IMR-90 (cell line): ENCODE results near the gene SCLY. TPM values are rescaled to one million over a fixed set of nuclear protein-coding genes. Genes with fewer than 3 reads are reported as not detected.

Source experiments
- ATAC-seq: fragments of 200-7000 bp; cut with Tn5 transposase; 2 replicates; pipeline ENCODE4 v1.9.1; 2020; ENCODE audit warnings: low read depth, mild to moderate bottlenecking, moderate library complexity
- BruUV-seq: library from RNA; stranded (reverse); fragments of 400-500 nt; replicated peaks from 2 replicates; lab custom pipeline; 2021; lab: Mats Ljungman, UMichigan
- CTCF ChIA-PET: fragments of 300-600 bp; formaldehyde crosslinking; extraction: SDS; loops from one replicate; lab custom pipeline; 2021; ENCODE audit warnings: antibody characterized with exemption; lab: Yijun Ruan, JAX
- POLR2A ChIA-PET: fragments of 300-600 bp; sonication (Branson Sonifier 250); formaldehyde crosslinking; loops from one replicate; lab custom pipeline; 2022; ENCODE audit warnings: antibody characterized with exemption; ENCODE audit not compliant: unreplicated experiment; lab: Charles Lee
- DNase-seq: peaks from one replicate; pipeline ENCODE4 v3.0.0; 2013
- H2AFZ ChIP-seq: replicated peaks from 2 replicates; pipeline ENCODE3; 2013; ENCODE audit warnings: low read length, mild to moderate bottlenecking; ENCODE audit not compliant: poor library complexity
- H2AK5ac ChIP-seq: 2 replicates; pipeline ENCODE4 v1.6.1; 2013; ENCODE audit warnings: low read depth, low read length, inconsistent platforms
- H2AK9ac ChIP-seq: replicated peaks from 2 replicates; pipeline ENCODE3; 2013; ENCODE audit warnings: mild to moderate bottlenecking, low read depth, low read length, moderate library complexity; ENCODE audit not compliant: poor library complexity
- H2BK120ac ChIP-seq: 2 replicates; pipeline ENCODE4 v1.6.1; 2013; ENCODE audit warnings: low read depth, low read length, inconsistent platforms
- H2BK15ac ChIP-seq: 3 replicates; pipeline ENCODE4 v1.6.1; 2013; ENCODE audit warnings: low read depth, low read length, inconsistent platforms
- H2BK20ac ChIP-seq: 2 replicates; pipeline ENCODE4 v1.6.1; 2013; ENCODE audit warnings: low read depth, mild to moderate bottlenecking, inconsistent platforms, low read length, moderate library complexity
- H2BK5ac ChIP-seq: 2 replicates; pipeline ENCODE4 v1.6.1; 2013; ENCODE audit warnings: mild to moderate bottlenecking, low read depth, low read length, inconsistent platforms; ENCODE audit not compliant: poor library complexity, severe bottlenecking
- H3K14ac ChIP-seq: replicated peaks from 2 replicates; pipeline ENCODE4 v1.6.1; 2013; ENCODE audit warnings: low read depth, low read length, inconsistent platforms
- H3K18ac ChIP-seq: 2 replicates; pipeline ENCODE4 v1.6.1; 2013; ENCODE audit warnings: low read depth, low read length, control low read depth
- H3K23ac ChIP-seq: 2 replicates; pipeline ENCODE4 v1.6.1; 2013; ENCODE audit warnings: low read depth, low read length, inconsistent platforms
- H3K27ac ChIP-seq: 2 replicates; pipeline ENCODE4 v1.5.1; 2013; ENCODE audit warnings: mild to moderate bottlenecking, control low read depth, low read length; ENCODE audit not compliant: insufficient read depth
- H3K27me3 ChIP-seq: 2 replicates; pipeline ENCODE4 v1.6.1; 2013; ENCODE audit warnings: low read length; ENCODE audit not compliant: control insufficient read depth, insufficient read depth
- H3K36me3 ChIP-seq: 2 replicates; pipeline ENCODE4 v1.6.1; 2013; ENCODE audit warnings: low read length, mixed read lengths; ENCODE audit not compliant: control insufficient read depth, insufficient read depth
- H3K4ac ChIP-seq: 2 replicates; pipeline ENCODE4 v1.6.1; 2013; ENCODE audit warnings: low read depth, low read length, inconsistent platforms
- H3K4me1 ChIP-seq: 2 replicates; pipeline ENCODE4 v1.6.1; 2013; ENCODE audit warnings: low read length, mixed read lengths; ENCODE audit not compliant: control insufficient read depth, insufficient read depth
- H3K4me2 ChIP-seq: 2 replicates; pipeline ENCODE4 v1.6.1; 2013; ENCODE audit warnings: low read depth, mild to moderate bottlenecking, control low read depth, low read length, moderate library complexity
- H3K4me3 ChIP-seq: 2 replicates; pipeline ENCODE4 v1.5.1; 2013; ENCODE audit warnings: low read depth, mild to moderate bottlenecking, control low read depth, low read length, moderate library complexity; ENCODE audit not compliant: insufficient read depth
- H3K56ac ChIP-seq: 2 replicates; pipeline ENCODE4 v1.6.1; 2013; ENCODE audit warnings: low read length, inconsistent platforms; ENCODE audit not compliant: insufficient read depth; ENCODE audit errors: extremely low read depth
- H3K79me1 ChIP-seq, 2 experiments: 2 replicates each; pipeline ENCODE4 v1.6.1; 2013; ENCODE audit warnings: low read length in 2 of 2, inconsistent platforms in 1 of 2, low read depth in 1 of 2
- H3K9ac ChIP-seq: 2 replicates; pipeline ENCODE4 v1.6.1; 2013; ENCODE audit warnings: low read depth, low read length, control low read depth
- H3K9me1 ChIP-seq: 2 replicates; pipeline ENCODE4 v1.6.1; 2013; ENCODE audit warnings: low read length, inconsistent platforms; ENCODE audit not compliant: insufficient read depth
- H3K9me3 ChIP-seq: 2 replicates; pipeline ENCODE4 v1.6.1; 2013; ENCODE audit warnings: low read length; ENCODE audit not compliant: control insufficient read depth, insufficient read depth
- H4K20me1 ChIP-seq: 2 replicates; pipeline ENCODE4 v1.6.1; 2013; ENCODE audit warnings: low read length, inconsistent platforms; ENCODE audit not compliant: insufficient read depth
- H4K5ac ChIP-seq: 2 replicates; pipeline ENCODE4 v1.6.1; 2013; ENCODE audit warnings: mild to moderate bottlenecking, low read depth, low read length, control low read depth
- H4K8ac ChIP-seq, 2 experiments: 2 replicates each; pipeline ENCODE4 v1.6.1; 2013; ENCODE audit warnings: low read depth in 2 of 2, low read length in 2 of 2, control low read depth in 1 of 2, inconsistent platforms in 1 of 2
- H4K91ac ChIP-seq: 2 replicates; pipeline ENCODE4 v1.6.1; 2013; ENCODE audit warnings: low read depth, low read length, inconsistent platforms; ENCODE audit not compliant: insufficient read depth
- MXI1 ChIP-seq: IDR thresholded peaks from 2 replicates; pipeline ENCODE4 v1.6.1; 2012; ENCODE audit warnings: low read depth, mild to moderate bottlenecking, low read length, moderate library complexity, borderline replicate concordance
- POLR2A ChIP-seq: IDR thresholded peaks from 2 replicates; pipeline ENCODE4 v1.6.1; 2012; ENCODE audit warnings: mild to moderate bottlenecking, low read depth, low read length
- WGBS, 2 experiments: methylation state at CpG; one replicate each; pipeline versions ENCODE4 v1.1.5 to v1.1.7; 2013; ENCODE audit warnings: missing lambda C conversion rate in 2 of 2; ENCODE audit not compliant: insufficient read length in 1 of 2; ENCODE audit errors: extremely low coverage in 2 of 2; 5-methylcytosine and 5-hydroxymethylcytosine counted together
- dilution Hi-C: fragments of 300-500 bp; cut with HindIII; formaldehyde crosslinking; loops from one replicate; pipeline ENCODE4 v1.14.3; 2018; ENCODE audit warnings: low sequenced_read_pairs; ENCODE audit not compliant: unreplicated experiment
- in situ Hi-C: fragments of 300-500 bp; cut with MboI; formaldehyde crosslinking; loops from 3 replicates; pipeline ENCODE4 v1.14.3; 2019; ENCODE audit warnings: low sequenced_read_pairs, inconsistent platforms, mixed read lengths
- intact Hi-C: fragments of 100-400 bp; cut with micrococcal nuclease; formaldehyde crosslinking; loops from 2 replicates; pipeline ENCODE4 v1.10.0; 2022
- polyA plus RNA-seq, 3 experiments: library from polyadenylated mRNA; depleted of rRNA; stranded (reverse); fragments of >200 nt; gene quantifications; 2 replicates each; pipeline ENCODE4 v1.2.3, GENCODE V29; 2012; ENCODE audit warnings: low replicate concordance in 1 of 3
- total RNA-seq: library from RNA; depleted of rRNA; stranded (reverse); fragments of >200 nt; gene quantifications from 2 replicates; pipeline ENCODE4 v1.2.3, GENCODE V29; 2012
- TF ChIP-seq, protein P1 (sequence below): fragments of 150-350 bp; IDR thresholded peaks from 2 replicates; pipeline ENCODE4 v1.6.1; 2017; ENCODE audit warnings: mild to moderate bottlenecking, antibody characterized with exemption, low read length, low read depth

The SCLY gene
- total and polyA plus RNA-seq, 2 of the 4 experiments (the other 2 are of a cell fraction), result 8.6 to 10.5 TPM

- Histone ChIP-seq H3K27me3 (no peaks in the 10 kb centered on the region), H3K9me1 (no peaks in the 10 kb centered on the region; the same call in 1 of the 2 replicates), H3K9ac (peak overlapping the region; percentile 65), H3K14ac (peak overlapping the region; percentile 8), H4K91ac (no peak overlapping the region), H4K20me1 (no peaks in the 10 kb centered on the region), H2AK9ac (peak overlapping the region; percentile 88), H2BK5ac (peak overlapping the region; percentile 11), H3K4me1 (no peaks in the 10 kb centered on the region; the same call in 1 of the 2 replicates), H3K56ac (no peak overlapping the region), H4K8ac (peak overlapping the region; percentile 2 to 26; a peak in 2 of 4 replicates), H3K4ac (peak overlapping the region; percentile 41), H2BK15ac (no peak overlapping the region), H3K36me3 (peaks cover 3% of the 10 kb centered on the region), H2AK5ac (no peak overlapping the region; the same call in 1 of the 2 replicates), H3K23ac (peak overlapping the region; percentile 85), H3K18ac (no peak overlapping the region), H2AFZ (peak overlapping the region; percentile 92), H3K79me1 (peaks cover 8 to 36% of the 10 kb centered on the region in 2 experiments), H4K5ac (no peak overlapping the region), H3K27ac (peak overlapping the region; percentile 30), H3K4me3 (peak overlapping the region; percentile 66), H3K9me3 (no peaks in the 10 kb centered on the region), H2BK20ac (no peak overlapping the region), H3K4me2 (peak overlapping the region; percentile 97), H2BK120ac (no peak overlapping the region)
- in situ Hi-C loops, result no loop called here
- POLR2A ChIA-PET, result interaction anchor here (0.6 kb wide), 1 partner anchor 675 kb away, joined by 3 read pairs; no protein-coding TSS in a partner anchor
- CTCF ChIA-PET, result interaction anchor here (0.7 to 1.4 kb wide), 3 partner anchors 14 to 203 kb away, joined by 4 to 5 read pairs (median 5); no protein-coding TSS in a partner anchor
- no TSS peak for BruUV-seq
- WGBS, 2 experiments, result 0% methylated on average over 16 of the region's 29 CpGs; no CpG with 5 or more reads in 1 of the 2 experiments
- peak; percentile 1 for ATAC-seq
- intact Hi-C loops, result loop anchor here (1.0 to 5.0 kb wide), 4 partner anchors 94 to 203 kb away; partner anchors contain the start of gene UBE2F
- dilution Hi-C loops, result no loop called here
- TF ChIP-seq POLR2A (no peak), MXI1 (peak; percentile 78)
- TF ChIP-seq, protein P1, sequence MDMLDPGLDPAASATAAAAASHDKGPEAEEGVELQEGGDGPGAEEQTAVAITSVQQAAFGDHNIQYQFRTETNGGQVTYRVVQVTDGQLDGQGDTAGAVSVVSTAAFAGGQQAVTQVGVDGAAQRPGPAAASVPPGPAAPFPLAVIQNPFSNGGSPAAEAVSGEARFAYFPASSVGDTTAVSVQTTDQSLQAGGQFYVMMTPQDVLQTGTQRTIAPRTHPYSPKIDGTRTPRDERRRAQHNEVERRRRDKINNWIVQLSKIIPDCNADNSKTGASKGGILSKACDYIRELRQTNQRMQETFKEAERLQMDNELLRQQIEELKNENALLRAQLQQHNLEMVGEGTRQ, result peak; percentile 37; the same call in 1 of the 2 replicates
- DNase-seq, result peak; percentile 33
These were observed 758 bp downstream of the SCLY start for GRCh38 chr2:238061315-238062202.
